Sigmoid colon (tissue), 4 donors: ENCODE data around the gene PPFIA3.

Experiments
- CTCF ChIP-seq, 4 experiments: fragments of 450-650 bp in 3 of 4; fragments of 200-600 bp in 1 of 4; IDR thresholded peaks; one replicate each; pipeline ENCODE4 v1.5.1; 2016 to 2019; ENCODE audit warnings: antibody characterized with exemption in 4 of 4, mild to moderate bottlenecking in 3 of 4, moderate library complexity in 2 of 4
- POLR2AphosphoS5 ChIP-seq, 4 donors: sonication (generic); formaldehyde crosslinking; IDR thresholded peaks; one replicate each; pipeline ENCODE4 v1.6.1; 2017; ENCODE audit warnings: antibody characterized with exemption in 4 of 4

GRCh38 chr19:49084206-49085019 lies 34.9 kb upstream of the PPFIA3 start:
- TF ChIP-seq POLR2AphosphoS5 (IDR thresholded peaks at IDR 0.05) (no peak), CTCF (IDR thresholded peaks at IDR 0.05) (no peak)
